Astrocyte of the spinal cord (primary cell): ENCODE measurements around the gene ADCY10.

Experiments
- DNase-seq: peaks from one replicate; pipeline ENCODE4 v3.0.0; 2011; ENCODE audit warnings: low read depth, low spot score
- H3K4me3 ChIP-seq: 2 replicates; pipeline ENCODE4 v1.5.1; 2011; ENCODE audit warnings: low read depth, mild to moderate bottlenecking, low read length, moderate library complexity
- CTCF ChIP-seq: IDR thresholded peaks from 2 replicates; pipeline ENCODE4 v1.5.1; 2012; ENCODE audit warnings: low read depth, mild to moderate bottlenecking, low read length, inconsistent platforms
- in situ Hi-C: cut with HindIII; loops from 2 replicates; pipeline ENCODE4 v1.10.0; 2017; ENCODE audit warnings: low sequenced_read_pairs

Gene ADCY10

GRCh38 chr1:167766538-167766937, 147.4 kb downstream of the ADCY10 start:
- no peak for DNase-seq
- no peak overlapping the region for H3K4me3 ChIP-seq
- TF ChIP-seq CTCF: no peak
- in situ Hi-C loops: no loop called here

GRCh38 chr1:167765496-167765895, 148.4 kb downstream of the ADCY10 start:
- DNase-seq: no peak
- in situ Hi-C loops: no loop called here
- TF ChIP-seq CTCF: no peak

GRCh38 chr1:167764458-167765330, 149.2 kb downstream of the ADCY10 start:
- H3K4me3 ChIP-seq: no peak overlapping the region
- in situ Hi-C loops: no loop called here
- TF ChIP-seq CTCF: no peak
- DNase-seq: no peak

More at GRCh38 chr1:167765496-167765895, 148.4 kb downstream of the ADCY10 start:
- H3K4me3 ChIP-seq: no peak overlapping the region

DNA sequence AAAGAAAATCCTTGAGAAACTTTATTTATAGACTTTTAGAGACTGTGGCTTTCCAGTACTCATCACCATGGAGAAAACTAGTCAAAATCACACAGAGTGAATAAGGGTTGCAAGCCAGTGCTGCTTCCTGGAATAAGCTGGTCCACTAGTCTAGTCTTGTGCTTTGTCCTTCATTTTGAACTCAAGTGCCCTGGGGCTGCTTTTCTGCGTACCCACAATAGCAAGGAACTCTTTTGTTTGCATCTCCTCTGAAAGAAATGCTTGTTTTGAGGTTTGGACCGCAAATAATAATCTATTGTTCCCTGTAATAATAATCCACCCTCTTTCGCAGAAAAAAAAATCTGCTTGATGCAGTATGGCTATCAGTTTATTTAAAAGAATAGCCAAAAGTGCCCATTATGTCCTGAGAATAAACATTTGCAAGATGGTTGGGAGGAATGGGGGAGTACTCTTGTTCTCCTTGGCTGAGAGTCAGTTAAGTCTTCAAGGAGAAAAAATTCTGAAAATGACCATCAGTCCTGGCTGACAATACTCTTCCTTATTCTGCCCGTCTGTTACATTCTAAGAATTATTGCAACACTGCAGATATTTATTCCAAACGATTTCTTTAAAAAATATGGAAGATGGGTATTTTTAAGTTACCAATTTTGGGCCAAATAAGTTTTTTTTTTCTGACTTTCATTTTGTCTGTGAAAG, 150.3 kb downstream of the ADCY10 start:
- no peak for DNase-seq
- in situ Hi-C loops: no loop called here

GRCh38 chr1:167762061-167762746, 151.7 kb downstream of the ADCY10 start:
- no peak overlapping the region for H3K4me3 ChIP-seq
- no peak for TF ChIP-seq CTCF
- in situ Hi-C loops: no loop called here
- no peak for DNase-seq

More for the DNA sequence above, 150.3 kb downstream of the ADCY10 start:
- no peak for TF ChIP-seq CTCF
- no peak overlapping the region for H3K4me3 ChIP-seq

DNA sequence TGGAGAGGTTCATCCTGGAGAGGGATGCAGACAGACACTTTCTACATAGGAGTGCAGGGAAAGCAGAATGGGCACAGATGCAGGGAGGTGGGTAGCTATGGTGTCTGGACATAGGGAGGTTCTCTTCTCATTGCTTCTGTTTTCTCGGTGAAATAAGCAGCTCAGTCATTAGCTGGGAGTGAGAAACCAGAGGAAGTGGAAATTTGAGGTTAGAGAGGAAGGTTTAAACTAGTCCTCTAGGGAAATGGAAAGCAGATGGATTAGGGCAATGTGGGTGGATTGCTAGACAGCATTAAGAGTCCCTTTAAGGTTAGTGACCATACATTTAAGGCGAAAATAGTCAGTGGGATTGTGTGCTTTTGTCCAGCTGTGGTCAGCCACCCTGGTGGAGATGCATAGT, 152.5 kb downstream of the ADCY10 start:
- no peak for DNase-seq
- in situ Hi-C loops: no loop called here
- H3K4me3 ChIP-seq: no peak overlapping the region
- TF ChIP-seq CTCF: no peak
